ENCODE data around the gene RNF186.
"Not testable (repeated sequence)": the region's sequence is repeated elsewhere in the genome, so short reads cannot be mapped to it uniquely, and the experiment has no call there.

Gene RNF186

DNA sequence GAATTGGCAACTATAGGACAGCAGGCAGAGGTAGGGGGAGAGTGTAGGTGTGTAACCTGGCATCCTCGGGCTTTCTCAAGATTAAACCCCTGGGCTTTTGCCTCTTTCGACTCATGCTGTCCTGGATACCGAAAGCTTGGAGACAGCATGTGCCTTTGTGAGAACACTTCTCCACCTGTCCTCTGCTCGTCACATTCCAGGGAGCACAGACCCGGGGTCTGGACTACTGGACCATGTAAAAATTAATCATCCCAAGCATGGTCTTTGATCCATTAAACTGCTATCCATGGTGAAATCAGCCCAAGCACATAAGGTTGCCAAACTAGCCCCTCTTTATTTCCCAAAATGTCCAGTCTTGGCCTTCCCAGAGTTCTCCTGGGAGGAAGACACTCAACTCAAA, 9.0 kb upstream of the RNF186 start:
- DNase-seq = no peak

DNA sequence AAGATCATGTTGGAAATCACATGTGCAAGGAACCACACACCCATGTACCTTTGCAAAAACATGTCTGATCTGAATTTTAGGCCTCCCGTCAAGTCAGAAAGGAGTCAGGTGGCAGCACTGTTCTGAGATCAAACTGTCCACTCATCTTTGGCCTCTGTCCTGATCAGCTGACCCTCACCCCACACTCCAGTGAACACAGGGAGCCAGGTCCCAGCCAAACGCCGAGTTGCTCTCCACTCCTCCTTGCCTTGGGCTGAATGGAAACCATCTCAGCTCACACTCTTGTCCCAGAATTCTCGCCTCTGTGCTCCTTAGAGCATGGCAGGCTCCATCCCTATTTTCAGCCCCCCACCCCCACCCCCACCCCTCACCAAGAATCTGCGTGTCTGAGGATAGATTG, 4.6 kb upstream of the RNF186 start:
- no peak for DNase-seq

DNA sequence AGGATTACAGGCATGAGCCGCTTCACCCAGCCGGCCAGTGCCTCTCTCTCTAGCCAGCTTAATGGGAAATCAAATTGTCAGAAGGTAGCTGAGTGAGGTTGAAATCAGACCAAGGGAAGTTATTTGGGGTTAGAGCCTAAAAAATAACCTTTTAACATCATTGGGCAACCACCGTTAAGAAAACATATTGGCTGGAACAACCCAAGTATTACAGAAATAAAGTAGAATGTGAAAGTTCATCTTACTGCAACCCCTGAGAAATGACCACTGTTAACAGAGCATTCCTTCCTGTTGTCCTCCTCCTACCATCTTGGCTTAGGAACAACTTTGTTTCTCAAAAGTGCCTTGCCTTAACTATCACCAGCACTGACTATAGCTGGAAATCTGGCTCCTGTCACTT, 3.2 kb upstream of the RNF186 start:
- no peak for DNase-seq

DNA sequence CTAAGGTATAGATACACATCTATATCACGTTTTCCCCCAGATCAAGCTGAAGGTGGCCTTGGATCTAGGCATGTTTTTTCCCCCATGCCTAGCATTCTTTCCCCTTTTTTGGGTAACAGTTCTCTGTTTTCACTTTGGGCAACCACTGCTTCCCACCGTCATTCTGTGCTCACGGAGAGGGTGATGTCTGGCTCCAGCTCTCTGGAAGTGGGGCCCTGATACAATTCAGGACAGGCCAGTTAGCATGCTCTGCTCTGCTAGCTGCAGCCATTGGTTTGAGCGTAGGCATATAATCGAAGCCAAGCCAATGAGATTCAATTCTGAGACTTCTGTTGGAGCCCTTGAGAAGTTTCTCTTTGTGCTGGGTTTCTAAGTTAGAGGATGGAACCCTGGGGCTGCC, 2.1 kb upstream of the RNF186 start:
- DNase-seq = no peak

DNA sequence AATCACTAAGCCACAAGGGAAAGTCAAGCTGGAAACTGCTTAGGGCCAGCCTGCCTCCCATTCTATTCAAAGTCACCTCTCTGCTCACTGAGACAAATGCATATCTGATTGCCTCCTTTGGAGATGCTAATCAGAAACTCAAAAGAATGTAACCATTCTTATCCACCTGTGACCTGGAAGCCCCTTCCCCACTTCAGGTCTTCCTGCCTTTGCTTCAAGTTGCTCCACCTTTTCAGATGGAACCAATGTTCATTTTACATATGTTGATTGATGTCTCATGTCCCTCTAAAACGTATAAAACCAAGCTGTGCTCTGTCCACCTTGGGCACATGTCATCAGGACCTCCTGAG, 1.6 kb upstream of the RNF186 start:
- not testable (repeated sequence) for DNase-seq

DNA sequence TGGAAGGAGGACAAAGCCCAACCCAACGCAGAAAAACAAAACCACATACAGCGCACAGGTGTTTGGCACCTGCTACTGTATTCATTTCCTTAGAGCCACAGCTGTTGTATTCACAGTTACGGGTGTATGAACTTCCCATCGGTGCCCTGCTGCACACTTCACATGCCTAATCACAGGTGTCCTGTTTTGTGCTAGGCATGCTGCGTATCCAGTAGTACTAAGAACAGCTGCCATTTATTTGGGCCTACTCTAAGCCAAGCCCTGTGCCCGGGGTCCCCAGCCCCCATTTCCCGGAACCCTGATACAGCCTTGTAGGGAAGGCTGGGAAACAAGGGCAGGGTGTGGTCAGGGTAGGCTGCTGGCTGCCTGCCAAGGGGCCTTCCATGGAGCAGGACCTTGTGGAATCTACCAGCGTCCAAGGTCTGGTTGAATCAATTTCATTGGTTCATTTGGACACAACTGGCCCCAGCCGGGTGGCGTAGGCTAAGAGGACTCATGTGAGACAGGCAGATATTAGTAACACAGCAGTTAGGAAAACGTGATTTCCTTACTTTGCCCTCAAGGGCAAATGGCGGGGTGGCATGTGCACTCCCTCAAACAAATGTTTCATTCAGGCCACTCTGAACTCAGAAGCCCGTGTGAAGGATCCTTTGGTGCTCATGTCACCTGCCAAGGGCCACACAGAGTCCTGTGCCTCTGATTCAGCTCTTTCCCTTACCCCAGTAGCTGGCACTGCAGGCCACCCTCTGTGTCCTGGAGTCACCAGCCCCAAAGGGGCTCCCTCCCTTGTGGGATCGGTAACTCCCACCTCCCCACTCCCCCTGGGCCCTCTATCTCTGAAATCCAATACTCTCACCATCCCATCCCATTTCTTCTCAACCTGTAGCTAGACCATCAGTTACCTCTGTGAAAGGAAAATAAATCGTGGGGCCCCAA, 986 bp upstream of the RNF186 start:
- no peak for DNase-seq

DNA sequence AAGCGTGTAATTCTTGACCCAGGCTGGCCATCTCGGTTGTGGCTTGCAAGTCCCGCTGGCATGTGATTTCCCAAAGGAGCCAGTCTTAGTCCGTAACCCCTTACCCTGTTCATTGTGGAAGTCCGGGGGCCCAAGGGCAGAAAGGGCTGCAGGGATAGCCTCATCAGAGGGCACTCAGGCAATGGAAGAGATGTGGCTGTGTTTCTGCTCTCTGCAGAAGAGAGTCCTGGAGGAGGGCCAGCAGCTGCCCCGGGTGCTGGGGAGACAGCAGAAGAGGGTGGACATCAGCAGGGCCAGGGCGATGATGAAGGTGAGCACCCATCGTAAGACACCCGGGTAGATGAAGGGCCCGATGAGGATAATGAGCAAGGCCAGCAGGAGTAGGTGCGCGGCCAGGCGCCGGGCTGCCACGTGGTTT, 830 bp downstream of the RNF186 start:
- no peak for DNase-seq

DNA sequence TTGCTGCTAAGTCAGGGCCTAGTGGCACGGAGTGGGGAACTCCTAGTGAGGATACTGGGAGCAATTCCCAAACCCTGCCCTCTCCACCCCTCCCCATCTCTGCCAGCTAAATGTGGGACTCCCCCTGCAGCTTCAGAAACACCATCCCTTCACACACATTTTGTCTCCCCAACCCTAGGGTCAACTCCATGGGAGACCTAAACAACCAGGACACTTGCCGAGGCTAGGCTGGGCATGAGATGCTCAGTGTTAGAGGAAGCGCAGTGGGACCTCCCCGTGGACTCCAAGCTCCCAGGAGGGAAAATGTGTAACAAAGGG, 1.5 kb downstream of the RNF186 start:
- DNase-seq = no peak

DNA sequence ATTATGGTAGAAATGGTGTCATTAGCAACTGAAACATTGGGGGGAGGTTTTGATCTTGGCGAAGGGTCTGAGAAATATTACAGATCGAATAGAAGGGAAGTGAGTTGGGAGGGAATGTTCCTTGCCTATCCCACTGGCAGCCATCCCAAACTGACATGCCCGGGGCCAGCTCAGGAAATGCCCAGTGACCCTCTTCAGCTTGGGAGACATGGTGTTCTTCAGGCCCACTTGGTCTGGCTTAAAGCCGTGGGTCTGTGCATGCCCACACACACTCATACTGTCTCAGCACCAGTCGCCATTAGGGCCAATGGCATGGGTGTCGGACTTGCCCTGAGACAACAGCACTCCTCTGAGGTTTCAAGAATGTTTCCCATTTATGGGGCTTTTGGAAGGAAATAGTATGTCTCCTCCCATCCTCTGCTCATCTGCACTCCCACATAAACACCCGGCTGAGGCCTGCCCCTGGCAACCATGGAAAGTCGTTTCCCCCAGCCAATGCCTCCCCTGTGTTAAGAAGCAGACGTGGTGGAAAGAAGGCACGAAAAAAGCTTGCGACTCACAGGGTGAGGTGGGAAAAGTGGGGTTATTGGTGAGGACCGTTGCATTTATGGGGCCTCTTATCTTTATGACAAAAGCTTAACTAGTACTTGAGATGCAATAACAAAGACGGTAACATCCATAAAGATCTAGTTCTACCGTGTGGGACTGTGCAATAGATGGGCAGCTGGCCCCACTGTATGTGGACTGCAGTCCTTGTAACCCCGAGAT, 2.0 kb downstream of the RNF186 start:
- DNase-seq = no peak

DNA sequence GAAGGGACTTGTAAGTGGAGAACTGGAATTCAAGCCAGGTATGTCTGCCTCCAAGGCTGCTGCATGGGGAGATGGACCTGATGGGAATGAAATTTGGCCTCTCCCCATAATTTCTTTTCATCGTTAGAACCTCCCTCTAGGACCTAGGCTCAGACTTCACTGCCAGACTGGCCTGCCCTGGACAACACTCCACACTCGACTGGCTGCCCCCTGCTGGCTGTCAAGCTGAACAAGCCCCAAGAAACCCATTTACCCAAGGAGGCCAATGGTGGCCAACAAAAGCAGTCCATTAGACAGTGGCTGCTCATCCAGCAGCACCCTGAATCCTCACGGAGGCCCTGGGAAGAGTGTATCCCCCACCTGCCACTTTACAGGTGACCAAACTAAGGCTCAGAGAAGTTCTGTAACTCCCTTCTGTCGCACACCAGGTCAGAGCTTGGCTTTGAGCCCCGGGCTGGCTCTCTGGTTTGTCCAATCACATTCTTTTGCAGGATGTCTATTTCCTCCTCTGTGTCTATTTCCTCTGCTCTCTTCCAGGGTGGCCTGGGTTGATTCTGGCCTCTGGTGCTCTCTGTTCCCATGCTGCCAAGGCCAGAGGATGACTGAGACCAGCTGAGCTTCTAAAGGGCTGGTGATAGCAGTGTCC, 3.8 kb downstream of the RNF186 start:
- DNase-seq = peak; percentile 33 to 58

DNA sequence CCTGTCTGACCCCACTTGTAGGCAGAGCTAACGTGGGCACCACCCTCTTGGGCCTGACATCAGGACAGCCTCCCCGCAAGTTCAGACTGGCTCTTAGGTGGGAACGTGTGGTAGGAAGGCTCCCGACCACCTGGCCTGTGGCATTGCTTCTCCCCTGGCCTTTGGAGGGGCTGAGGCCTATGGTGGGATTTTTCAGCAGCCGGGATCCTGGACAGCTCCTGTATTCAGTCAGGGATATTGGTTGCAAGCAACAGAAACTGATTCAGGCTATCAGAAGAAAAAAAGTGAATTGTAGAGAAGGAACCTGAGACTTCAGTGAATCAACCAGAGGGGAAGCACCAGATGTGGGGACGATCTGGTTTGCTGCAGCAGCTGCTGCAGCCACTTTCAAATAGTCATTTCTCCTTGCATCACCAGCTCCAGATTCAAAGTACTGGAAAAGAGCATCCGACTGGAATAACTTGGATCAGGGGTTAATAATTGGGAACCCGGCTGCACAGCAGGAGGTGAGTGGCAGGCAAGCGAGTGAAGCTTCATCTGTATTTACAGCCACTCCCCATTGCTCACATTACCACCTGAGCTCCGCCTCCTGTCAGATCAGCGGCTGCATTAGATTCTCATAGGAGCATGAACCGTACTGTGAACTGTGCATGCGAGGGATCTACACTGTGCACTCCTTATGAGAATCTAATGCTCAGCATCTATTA, 5.9 kb downstream of the RNF186 start:
- DNase-seq = no peak

DNA sequence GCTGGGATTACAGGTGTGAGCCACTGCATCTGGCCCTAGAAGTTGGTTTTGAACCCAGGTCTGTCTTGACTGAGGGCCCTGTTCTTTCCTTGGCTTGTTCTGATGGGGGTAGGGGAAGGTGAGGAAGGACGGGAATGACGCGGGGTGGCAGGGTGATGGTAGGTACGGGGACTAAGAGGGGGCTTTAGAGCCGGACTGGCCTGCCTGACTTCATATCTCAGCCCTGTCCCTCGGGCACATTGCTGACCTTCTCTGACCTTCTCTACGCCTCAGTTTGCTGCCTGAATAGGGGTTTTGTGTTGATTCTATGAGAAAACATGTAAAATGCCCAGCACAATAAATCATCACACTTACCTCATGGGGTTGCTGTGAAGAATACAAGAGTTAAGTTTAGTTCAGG, 6.7 kb downstream of the RNF186 start:
- DNase-seq = no peak

DNA sequence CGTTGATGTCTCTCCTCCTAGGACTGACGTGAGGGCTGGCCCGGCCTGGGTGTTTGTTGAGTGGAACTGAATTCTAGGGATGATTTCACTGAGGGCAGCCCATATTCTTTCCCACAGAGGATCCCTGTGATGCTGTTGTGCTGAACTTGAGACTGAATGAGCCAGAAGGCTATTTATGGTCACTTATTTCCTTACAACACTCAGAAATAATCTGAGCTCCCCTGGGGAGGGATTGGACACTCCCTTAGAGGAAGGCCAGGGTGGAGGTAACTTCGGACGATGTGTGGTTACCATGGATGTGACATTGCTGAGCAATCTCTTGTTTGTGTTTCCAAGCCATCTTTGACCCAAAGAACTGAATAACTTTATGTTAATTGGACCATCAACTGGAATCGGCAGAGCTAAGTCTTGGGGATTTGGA, 10.2 kb downstream of the RNF186 start:
- DNase-seq = no peak

DNA sequence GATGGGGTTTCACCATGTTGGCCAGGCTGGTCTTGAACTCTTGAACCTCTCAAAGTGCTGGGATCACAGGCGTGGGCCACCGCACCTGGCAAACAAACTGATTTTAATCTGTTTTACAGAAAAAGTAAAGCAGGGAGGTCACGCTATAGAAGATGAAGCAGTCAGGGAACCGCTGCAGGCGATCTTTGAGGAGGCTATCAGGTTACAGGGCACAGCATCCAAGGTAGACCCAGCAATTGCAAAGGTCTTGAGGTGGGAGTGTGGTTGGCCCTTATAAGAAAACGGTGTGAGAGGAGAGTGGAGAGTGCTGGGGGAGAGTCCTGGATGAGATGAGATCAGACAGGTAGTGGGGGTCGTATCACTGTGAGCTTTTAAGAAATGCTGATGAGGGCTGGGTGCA, 12.8 kb downstream of the RNF186 start:
- DNase-seq = no peak

DNA sequence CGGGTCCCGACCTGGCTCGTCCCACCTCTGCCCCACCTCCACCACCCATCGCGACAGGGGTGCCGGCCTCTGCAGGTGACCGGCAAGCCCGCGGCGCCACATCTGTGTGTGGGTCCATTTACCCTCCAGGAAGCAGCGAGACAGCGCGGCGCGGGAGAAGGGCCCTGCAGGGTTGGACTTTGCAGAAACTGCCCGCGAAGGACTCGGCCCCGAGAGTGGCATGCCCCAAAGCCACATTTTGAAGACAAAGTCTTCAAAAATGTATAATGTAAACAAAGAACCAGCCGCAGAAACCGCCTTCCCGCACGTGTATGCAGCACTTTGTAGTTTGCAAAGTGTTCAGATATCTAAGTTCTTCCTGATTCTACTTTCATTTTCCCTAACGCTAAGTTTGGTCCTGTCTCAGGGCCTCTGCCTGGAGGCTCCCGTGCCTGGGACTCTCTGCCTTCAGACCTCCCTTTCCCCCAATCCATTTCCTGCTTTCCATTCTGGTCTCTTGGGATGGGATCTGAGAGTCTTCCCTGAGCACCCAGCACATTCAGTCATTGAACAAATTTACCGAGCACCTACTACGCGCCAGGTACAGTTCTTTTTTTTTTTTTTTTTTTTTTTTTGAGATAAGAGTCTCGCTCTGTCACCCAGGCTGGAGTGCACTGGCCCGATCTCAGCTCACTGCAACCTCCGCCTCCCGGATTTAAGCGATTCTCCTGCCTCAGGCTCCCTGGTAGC, 14.8 kb downstream of the RNF186 start:
- DNase-seq = peak; percentile 7 to 44

DNA sequence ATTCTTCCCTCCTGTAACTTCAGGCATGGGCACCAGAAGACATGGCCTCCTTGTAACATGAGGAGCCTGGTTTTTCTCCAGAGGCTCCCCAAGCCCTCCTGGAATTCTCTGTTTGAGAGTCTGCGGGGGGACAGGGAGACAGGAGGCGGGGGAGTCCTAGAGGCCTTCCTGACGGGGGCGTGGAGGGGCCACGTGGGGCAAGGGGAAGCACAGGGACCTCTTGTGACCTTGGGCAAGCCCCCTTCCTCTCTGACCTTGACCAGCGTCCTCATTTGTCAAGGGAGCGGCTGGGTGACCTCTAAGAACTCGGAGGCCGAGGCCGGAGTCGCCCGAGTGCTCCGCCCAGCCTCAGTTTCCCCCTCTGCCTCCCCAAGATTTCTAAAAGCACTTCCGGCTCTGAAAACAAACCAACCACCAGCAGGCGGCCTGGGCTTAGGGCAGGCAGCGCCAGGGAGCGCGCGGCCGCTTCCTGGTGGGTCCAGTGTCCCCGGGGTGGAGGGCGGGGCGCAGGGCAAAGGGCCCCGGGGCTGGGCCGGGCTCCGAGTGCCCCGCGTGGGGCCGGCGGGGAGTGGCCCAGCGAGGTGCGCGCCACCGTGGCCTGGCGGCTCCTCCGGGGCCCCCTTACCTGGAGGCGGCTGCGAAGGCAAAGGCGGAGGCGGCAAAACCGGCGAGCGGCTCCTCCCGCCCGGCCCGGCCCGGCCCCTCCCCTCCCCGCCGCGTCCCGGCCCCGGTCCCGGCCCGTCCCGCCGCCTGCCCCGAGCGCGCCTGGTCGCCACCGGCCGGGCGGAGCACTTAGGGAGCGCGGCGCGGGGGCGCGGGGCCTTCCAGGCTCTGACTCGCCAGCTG, 15.6 kb downstream of the RNF186 start, which contains the start of gene TMCO4:
TMCO4 (minus strand) TSS at position 687 of the 846 bp plus-strand sequence. CDS start 19,158 bp downstream, outside the sequence.
- peak; percentile 24 to 57 for DNase-seq

DNA sequence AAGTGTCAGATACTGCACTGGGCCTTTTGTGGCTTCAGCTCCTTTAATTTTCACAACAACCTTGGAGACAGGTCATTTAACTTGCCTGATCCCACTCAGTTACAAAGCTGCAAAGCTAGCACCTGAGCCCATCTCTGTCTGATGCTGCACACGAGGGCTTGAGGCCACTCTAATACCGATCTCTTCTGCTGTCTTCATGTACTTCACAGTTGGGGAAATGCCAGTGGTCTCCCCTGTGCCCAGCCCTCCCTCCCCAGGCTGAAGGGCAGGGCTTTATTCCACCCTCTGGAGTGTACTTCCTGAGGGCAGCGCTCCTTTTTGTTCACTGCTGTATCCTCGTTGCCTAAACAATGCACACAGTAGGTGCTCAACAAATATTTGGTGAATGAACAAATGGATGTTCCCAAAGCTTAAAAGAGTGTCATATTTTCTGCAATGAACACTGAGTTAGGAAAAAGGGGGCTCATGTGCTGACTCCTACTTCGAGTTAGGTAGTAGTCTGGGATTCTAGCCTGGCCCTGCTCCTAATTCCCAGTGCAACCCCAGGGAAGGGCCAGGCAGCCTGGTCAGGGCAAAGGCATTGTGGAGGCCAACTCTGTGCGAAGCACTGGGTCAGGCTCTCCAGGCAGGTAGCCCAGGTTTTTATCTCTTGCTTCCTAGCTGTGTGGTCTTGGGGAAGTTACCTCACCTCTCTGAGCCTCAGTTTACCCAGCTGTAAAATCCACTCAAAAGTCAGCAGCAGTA, 16.4 kb downstream of the RNF186 start:
- DNase-seq = no peak

DNA sequence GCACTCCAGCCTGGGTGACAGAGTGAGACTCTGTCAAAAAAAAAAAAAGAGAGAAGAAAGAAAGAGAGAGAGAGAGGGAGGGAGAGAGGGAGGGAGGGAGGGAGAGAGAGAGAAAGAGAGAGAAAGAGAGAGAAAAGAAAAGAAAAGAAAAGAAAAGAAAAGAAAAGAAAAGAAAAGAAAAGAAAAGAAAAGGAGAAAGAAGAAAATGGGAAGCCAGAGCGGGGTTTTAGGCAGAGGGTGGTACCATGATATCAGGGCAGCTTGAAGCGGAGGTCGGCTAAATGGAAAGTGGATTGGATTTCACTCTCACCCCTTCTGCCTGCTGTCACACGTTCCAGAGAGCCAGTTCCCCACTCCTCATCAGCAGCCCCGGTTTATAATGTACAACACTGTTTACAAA, 17.3 kb downstream of the RNF186 start:
- DNase-seq = no peak

DNA sequence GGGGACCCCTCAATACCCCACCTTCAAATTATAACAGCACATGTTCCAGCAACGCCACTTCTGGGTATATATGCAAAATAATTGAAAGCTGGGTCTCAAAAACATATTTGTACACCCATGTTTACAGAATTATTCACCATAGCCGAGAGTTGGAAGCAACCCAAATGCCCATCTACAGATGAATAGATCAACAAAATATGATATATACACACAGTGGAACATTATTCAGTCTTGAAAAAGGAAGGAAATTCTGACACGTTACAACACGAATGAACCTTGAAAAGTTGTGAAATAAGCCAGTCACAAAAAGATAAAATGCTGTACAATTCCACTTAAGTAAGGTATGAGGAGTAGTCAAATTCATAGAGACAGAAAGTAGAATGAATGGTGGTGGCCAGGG, 20.5 kb downstream of the RNF186 start:
- DNase-seq = no peak

DNA sequence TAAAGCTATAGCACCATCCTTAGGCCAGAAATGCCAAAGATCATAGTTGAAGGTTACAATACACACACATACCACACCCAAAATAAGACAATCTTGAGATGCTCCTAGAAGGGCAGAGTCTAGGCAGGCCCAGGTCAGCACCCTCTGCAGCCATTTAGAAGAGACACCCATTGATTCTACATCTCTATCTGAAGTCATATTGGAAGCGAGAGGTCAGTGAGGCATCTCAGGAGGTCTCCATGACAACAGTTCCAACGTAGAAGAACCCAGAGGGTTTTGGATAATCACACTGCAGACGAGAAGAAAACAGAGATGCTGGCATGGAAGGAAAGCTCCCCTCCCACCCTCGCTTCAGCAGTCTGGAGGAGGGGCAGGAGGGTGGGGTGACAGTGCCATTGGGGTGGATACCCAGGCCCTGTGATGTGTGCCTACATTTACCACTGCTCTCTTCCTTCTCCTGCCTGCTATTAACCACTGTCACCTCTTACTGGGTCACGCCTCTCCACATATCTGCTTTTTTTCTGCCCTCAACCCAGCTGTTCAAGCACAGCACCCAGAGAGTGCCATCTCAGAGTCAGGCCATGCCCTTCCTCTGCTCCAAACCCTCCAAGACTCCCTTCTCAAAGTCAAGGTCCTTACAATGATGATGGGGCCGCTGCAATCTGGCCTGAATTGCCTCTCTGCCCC, 21.6 kb downstream of the RNF186 start:
- DNase-seq = peak in 1 of 2 donors; percentile 18
